NCI-H146 (cell line): Measurements from ENCODE around the gene ZNRF3.
"Not testable (repeated sequence)": the region's sequence is repeated elsewhere in the genome, so short reads cannot be mapped to it uniquely, and the experiment has no call there.

ENCODE experiments used
- DNase-seq: peaks from one replicate; lab custom pipeline; 2025; lab: John Stamatoyannopoulos, UW

Gene ZNRF3

DNA sequence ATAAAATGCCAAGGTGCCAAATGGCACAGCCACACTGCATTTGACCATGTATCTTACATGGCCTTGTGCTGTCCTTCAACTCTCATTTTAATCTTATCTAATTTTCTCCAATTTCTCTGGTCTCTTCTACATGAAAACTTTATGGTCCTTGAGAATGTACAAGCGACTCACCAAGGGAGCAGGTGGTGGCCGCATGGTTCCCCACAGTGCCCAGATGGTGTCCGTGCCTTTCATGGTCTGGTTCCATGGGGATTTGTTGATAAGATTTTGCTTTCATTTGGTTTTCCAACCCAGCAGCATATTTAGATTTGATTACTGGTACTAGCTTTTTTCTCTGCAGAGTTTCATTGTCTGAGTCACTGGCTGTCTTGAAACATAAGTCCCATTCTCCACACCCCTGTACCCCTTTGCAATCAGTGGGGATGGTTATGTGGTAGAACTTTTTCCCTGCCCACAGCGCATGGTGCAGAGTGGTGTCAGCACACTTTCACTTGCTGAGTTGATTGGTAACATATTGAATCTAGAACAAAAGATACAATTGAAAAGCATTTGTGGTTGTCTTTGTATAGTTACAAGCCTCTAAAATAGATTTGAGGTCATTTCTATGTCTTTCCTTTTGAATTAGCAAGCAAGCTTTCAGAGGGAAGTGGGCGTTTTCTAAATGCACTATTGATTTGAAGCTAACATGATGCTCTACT is 24.1 kb downstream of the ZNRF3 start:
- DNase-seq, result no peak

DNA sequence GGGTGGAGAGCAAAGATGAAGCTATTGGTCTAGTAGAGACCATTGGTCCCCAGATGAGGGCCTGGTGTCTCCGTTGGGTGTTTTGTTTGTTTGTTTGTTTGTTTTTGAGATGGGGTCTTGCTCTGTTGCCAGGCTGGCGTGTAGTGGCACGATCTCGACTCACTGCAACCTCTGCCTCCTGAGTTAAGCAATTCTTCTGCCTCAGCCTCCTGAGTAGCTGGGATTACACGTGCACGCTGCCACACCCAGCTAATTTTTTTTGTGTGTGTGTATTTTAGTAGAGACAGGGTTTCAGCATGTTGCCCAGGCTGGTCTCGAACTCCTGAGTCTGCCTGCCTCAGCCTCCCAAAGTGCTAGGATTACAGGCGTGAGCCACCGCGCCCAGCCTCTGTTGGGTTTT is 25.4 kb downstream of the ZNRF3 start:
- DNase-seq, result not testable (repeated sequence)

DNA sequence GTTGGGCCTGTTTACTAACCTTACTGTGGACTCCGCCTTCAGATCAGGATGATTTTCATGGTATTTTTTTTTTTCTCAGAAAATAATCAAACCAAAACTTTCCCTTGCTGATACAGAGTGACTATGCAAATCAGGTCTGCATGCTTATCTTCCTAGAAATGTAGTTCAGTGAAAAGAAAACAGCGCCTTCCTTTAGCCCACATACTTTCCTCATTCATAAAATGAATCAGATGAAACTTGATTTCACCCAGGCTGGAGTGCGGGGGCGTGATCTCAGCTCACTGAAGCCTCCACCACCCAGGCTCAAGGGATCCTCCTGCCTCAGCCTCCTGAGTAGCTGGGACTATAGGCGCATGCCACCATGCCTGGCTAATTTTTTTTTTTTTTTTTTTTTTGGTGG is 26.0 kb downstream of the ZNRF3 start:
- DNase-seq, result no peak

DNA sequence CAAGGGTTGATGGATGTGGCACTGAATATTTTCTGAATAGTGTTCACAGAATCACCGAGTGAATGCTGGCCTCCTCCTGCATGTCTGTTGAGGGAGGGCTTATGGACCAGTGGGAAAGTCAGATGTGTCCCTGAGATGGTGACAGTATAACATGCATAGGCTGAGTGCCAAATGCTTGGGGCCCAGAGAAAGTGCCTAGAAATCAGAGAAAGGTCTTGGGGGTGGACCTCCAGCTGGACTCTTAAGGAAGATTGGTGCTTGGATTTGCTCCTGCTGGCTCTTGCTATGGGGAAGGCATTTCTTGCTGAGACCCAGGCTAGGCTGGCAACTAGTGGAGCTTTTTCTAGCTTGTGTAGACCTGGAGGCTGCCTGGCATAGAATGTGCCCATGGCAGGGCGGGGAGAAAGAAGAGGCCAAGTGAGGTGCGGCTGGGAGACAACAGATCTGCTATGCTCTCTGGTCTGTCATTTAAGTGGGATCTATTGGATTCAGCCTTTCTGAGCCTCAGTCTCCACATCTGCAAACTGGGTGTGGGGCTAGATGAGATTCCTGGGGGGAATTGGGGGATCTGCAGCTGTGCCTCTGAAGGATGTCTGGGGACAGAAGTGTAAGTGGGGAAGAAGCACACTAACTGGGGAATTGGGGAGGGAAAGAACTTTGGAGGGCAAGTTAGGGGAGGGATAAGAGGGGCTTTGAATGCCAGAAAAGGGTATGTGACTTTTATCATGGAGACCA is 27.4 kb downstream of the ZNRF3 start:
- DNase-seq, result no peak

DNA sequence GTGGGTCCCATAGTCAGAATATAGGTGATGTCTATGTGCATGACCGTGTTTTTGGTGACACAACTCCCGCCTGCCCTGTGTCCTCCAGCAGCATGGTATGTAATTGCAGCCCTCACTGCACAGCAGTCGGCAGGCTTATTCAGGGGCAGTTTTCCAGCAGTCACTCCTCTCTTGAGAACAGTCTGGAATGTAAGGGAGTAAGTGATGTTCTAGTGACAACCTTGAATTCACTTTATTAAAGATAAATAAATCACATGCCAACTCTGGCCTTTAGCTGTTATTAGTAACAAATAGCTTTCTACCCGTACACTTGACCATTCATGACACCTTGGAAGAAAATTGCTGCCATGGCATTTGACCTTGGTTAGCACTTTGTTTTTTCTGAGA is 27.9 kb downstream of the ZNRF3 start:
- no peak for DNase-seq

DNA sequence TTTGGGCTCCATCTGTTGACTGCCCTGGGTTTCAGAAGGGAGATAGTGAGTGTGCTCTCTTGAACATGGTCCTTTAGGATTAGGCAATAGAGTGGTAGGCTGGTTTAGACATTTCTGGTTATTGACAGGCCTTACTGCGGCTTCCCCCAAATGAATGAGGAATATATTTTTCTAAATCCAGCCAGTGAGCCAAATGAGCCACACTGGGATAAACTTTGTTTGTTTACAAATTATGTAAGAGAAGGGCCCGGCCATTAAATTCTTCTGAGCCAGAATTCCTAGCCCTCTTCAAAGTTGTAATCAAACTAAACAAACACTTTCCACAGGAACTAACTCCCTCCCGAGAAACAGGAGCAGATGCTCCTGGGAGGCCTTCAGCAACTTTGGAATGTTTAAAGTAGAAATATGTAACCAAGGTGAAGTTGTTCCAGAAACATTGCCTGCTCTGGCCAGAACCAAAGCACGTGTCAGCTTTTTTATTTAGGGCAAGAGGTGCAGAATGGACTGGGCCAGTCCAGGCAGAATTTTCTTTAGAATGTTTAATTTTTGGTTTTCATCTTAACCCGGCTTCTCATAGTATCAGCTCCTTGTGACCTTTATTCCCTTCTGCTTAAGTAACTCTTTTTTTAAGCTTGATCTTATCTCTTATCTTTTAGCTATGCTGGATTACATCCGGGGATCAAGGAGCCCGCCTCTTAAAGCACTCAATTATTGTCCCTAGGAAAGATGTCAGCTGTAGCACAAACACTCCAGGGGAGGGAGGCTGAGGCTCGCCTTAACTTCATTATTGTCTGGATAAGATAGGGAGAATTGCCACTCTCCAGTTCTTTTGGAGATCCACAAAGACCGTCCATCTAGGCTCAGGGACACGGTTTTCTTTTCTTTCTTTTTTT is 28.7 kb downstream of the ZNRF3 start:
- no peak for DNase-seq

DNA sequence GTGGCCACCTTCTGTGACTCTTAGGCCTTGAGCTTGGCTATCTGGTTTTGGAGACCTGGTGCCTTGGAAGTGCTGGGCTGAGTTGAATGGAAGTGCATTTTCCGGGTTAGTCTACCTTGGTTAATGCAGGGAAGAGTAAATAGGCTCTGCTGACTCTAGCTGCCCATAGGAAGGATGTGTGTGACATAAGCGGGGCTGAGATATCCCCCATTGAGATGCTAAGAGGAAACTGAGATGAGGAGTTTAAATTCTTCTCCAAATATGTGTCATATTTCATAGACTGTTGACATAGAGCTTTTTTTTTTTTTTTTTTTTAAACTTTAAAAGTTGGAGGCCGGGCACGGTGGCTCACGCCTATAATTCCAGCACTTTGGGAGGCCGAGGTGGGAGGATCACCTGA is 30.8 kb downstream of the ZNRF3 start:
- no peak for DNase-seq

DNA sequence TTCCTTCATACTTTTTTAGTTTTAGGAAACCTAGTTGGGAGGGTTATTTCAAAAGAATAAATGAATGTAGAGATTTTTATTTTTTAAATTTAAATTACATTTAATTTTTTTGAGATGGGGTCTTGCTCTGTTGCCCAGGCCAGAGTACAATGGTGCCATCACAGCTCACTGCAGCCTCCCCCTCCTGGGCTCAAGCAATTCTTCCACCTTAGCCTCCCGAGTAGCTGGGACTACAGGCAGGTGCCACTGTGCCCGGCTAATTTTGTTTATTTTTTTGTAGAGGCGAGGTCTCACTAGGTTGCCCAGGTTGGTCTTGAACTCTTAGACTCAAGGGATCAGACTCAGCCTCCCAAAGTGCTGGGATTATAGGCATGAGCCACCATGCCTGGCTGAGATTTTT is 32.6 kb downstream of the ZNRF3 start:
- no peak for DNase-seq

DNA sequence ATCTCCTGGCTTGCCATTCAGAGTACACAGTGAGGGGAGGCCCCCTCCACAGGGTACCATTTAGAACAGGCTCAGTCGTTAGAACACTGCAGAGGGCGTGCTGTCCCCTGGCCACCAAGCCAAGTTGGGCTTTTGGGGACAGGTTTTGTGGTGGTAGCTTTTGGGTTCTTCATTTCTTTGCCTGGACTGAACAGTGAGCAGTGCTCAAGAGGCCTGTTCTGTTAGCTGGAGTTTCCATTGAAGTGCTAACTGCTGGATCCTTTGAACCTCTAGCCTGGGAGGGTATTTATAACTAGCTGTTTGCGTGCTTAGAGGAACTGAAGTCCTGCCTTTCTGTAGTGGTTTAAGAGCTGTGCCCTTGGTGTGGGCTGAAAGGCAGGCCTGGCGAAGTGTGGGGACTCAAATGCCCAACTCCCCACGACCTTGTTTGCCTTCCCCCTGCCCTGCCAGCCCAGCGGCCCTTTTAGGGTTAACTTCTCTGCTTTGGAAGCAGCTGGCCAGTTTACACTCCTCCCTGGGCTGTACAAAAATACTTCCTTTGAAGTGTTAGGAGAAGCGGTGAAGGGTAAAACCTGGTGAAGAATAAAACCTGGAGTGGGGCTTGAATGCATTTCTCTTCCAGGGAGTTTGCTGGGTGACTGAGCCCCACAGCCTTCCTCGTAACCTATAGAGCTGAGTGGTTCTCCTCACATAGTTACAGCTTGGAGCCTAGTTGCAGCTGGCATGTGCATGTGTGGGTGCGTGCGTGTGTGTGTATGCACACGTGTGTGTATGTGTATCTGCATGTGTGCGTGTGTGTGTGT is 34.6 kb downstream of the ZNRF3 start:
- DNase-seq, result no peak

DNA sequence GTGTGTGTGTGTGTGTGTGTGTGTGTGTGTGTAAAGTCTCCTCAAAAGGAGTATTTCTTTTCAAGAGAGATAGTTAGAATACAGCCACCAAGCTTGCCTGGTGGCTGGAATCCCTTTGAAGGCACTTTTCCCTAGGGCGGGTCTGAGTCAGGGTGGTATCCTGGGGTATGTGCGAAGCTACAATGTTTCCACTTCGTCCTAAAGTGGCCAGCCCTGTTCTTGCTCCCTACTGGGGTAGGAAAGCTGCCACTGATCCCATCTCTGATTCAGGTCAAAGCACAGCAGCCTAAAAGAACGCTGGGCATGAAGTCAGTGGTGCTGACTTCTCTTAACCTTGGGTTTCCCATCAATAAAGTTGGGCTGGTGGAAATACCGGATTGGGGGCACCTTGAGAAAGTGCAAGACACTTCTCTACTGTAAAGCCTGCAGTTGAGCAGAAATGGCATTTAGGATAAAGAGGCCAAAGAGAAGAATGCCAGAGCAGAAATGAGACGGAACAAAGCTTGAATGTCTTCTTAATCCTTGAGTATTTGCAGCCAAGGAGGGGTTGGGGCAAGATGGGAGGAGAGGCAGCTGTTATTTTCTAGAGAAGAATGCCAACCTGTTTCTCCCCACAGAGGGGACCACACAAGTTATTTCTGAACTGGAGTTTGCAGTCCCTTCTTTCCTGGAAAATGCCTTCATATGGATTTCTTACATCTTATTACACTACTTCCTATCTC is 35.3 kb downstream of the ZNRF3 start:
- DNase-seq, result no peak

DNA sequence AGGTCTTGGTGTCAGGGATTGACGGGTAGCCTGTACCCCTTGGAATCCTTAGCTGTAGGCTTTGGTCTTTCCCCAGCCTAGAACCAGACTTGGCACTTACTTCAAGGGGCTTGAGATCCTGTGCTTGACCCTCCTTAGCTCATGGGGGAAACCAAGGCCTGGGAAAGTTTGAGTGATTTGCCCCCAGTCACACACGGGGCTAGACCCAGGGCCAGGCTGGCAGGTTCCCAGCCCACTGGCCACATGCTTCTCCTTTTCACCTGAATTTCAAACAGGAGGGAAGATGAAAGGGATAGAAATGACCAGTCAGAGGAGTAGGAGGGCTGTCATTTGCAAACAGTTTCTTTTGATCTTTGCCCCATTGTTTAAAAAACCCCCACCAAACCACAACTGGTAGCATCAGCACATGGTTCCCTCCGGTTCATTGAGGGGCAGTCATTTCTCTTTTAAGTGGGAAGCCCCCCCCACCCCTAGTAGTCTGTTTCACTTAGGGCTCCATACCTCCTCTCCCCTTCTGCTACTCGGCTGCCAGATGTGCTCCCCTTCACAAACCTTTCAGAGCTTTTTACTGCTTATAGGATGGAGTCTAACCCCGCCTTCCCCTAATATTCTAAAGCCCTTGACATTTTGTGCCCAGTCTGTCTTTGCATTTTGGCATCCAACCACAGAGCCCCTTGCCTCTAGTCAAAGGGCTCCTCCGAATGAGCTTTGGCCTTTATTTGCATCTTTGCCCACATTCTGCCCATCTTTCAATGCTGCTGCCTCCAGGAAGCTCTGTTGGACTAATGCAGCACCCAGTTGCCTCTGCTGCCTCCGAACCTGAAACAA is 37.6 kb downstream of the ZNRF3 start:
- no peak for DNase-seq

DNA sequence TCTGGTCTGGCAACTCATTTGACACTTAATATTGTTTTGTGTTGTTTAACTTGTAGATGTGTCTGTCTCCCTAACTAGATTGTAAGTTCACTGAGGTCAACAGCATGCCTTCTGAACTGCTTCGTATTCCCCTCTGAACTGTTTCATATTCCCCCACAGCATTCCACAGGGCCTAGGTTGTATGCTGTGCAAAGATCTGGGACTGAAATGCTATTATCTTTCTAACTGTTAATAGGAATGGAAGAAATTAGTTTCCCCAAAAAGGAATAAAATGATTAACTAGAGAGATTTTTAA is 38.2 kb downstream of the ZNRF3 start:
- no peak for DNase-seq

DNA sequence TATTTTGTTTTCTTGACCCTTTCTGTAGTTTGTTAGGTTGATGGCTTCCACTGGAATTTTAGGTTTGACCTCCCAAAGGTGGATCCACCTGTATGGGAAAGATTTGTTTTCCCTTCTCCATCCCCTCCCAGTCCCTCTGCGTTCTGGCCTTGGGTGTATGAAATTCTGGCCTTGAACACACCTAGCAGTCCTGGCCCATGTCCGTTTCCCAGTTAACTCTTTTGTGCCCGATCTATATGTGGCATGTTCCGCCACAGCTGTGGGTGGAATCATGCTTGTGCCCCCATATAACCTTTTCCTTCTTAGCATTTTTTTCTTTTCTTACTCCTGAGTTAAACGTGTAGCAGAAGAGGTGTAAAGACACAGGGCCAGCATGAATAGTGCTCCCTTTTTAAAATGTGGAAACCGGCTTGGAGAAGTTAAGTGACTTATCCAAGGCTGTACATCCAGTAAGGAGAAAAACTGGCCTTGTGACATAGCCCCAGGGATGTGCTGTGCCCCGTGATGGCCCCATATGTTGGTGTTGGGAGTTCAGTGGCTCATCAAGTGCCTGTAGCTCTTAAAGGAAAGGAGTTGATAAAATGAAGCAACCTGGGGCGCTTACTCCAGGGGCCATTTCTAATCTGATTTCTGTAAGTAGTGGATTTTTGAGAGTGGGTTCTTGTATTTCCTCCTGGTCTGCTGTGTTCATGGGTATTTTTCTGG is 39.3 kb downstream of the ZNRF3 start:
- DNase-seq, result no peak

DNA sequence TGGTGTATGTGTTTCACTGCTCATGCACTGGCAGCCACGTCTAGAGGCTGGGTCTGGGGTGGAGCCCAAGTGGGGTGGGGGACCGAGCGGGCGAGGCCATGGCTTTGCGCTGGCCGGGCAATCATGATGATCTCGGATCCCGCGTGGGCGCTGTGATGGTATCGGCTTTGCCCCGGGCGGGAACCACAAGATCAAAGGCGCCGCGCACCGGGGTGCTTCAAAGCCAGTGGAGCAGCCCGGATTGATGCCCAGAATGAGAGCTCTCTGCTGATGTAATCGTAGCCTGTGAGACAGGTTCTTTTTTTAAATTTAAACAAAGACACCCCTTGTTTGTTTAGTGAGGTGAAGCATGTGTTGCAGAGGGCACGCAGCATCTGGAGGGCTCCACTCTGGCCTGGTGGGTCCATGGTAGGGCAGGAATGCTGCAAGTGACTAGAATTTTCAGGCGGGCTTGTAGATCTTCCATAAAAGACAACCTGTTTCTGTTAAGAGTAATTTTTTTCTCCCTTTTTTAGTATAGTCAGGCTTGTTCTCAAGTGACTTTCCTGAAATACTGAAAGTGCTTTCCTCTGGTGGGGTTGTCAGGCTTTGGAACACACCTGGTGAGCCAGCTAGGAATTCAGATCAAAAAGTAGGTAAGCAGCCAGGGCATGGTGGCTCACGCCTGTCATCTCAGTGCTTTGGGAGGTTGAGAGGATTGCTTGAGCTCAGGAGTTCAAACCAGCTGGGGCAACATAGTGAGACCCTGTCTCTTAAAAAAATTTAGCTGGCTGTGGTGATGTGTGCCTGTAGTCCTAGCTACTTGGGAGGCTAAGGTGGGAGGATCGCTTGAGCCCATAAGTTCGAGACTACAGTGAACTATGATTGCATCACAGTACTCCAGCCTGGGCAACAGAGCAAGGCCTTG is 40.7 kb downstream of the ZNRF3 start:
- DNase-seq, result peak; percentile 78

DNA sequence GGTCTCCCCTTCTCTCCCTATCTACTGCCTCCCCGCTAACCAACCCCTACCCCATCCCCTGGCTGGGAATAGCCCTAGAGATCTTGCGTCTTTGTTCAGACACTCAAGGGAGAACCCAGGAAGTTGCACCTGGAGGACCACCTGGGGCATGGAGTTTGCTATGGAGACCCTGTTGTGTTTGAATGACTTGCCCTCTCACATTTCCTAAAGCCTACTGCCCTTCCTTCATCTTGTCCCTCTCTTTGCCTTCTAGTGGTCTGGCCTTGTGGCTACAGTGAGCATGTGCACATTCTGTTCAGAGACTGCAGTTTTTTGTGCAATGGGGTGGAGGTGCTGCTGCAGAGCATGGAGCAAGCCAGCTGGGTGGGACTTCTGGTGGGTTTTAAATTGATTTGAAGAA is 42.5 kb downstream of the ZNRF3 start:
- peak; percentile 31 for DNase-seq

DNA sequence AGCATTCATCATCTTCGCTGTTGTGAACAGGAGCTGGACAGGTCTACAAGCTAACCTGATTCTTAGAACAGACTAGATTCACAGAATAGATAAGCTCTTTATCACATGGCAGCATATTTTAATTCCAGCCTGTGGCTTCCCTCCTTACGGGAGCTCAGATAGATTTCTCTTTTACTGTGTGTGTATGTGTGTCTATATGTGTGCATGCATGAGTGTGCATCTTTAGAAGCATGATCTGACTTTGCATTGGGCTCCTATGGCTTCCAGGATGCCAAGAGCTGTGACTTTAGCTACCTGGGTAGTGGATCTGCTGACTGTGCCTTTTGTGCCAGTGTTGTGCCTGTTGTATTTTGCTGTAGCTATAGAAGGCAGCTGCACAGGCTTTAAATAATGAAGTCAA is 44.3 kb downstream of the ZNRF3 start:
- no peak for DNase-seq

DNA sequence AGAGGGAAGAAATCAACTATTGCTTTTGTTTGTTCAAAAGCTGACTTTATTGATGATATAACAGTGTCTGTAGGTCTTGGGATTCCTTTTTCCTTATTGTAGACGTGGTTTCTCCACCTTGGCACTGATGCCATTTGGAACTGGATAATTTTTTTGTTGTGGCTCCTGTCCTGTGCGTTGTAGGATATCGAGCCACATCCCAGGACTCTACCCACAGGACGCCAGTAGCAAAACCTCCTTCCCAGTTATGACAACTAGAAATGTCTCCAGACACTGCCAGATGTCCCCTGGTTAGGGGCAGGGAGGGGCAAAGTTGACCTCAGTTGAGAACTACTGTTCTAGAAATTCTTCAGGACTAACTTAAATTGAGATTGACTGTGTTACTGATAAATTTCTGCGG is 45.8 kb downstream of the ZNRF3 start:
- DNase-seq, result no peak

DNA sequence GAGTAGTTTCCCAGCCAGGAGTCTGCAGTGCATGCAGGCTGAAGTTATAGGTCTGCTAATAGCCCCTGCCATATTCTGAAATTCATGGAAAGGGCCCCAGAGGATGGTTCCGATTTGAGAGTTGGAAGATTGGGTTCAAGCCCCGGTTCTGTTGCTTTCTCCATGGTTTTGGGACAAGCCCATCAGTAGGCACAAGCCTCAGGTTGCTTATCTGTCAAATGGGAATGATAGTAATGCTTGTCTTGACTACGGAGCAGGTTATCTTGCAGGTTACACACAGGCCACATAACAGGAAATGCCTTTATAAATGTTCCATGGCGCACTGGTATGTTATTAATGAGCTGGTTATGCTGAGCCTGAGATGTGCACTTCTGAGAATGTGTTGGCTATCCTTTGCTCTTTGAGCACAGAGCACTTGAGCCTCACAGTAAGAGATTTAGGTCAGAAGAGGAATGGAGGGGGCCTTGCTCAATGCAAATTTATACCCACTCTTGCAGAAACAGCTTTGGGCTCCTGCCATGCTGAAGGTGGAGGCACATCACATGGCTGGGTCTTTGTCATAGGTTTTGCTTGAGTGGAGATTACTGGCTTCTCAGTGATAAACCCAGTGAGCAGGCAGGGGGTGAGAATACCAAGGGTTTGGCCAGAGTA is 47.1 kb downstream of the ZNRF3 start:
- no peak for DNase-seq
